HEK293 (cell line): ENCODE results near the gene ANKRD31.

Experiments used
- CTCF ChIA-PET: fragments of 350-600 bp; formaldehyde crosslinking; extraction: SDS; loops from one replicate; lab custom pipeline; 2021; ENCODE audit warnings: antibody characterized with exemption; lab: Yijun Ruan, JAX
- POLR2A ChIA-PET: fragments of 300-600 bp; formaldehyde crosslinking; extraction: SDS; loops from one replicate; lab custom pipeline; 2020; ENCODE audit warnings: antibody characterized with exemption, inconsistent platforms; lab: Yijun Ruan, JAX
- H3K27ac ChIP-seq: fragments of 200-500 bp; sonication (Bioruptor generic); 2 replicates; pipeline ENCODE4 v1.5.1; 2014; ENCODE audit warnings: low read depth, low read length, control low read depth, inconsistent platforms; ENCODE audit errors: extremely low read depth
- H3K36me3 ChIP-seq, 2 experiments: fragments of 200-500 bp in 1 of 2; sonication (Bioruptor generic) in 1 of 2; 1 replicate in 1 of 2; 2 replicates in 1 of 2; pipeline ENCODE4 v1.5.1; 2014 to 2017; ENCODE audit warnings: inconsistent platforms in 2 of 2, low read length in 2 of 2; ENCODE audit not compliant: control insufficient read depth in 2 of 2, insufficient read depth in 1 of 2
- H3K4me1 ChIP-seq: fragments of 200-500 bp; sonication (Bioruptor generic); 2 replicates; pipeline ENCODE4 v1.5.1; 2014; ENCODE audit warnings: mild to moderate bottlenecking, low read length, inconsistent platforms; ENCODE audit not compliant: control insufficient read depth, insufficient read depth
- H3K4me3 ChIP-seq: 2 replicates; pipeline ENCODE4 v1.5.1; 2011; ENCODE audit warnings: low read depth, mild to moderate bottlenecking, control low read depth, low read length, moderate library complexity
- H3K9me3 ChIP-seq: fragments of 200-500 bp; sonication (Bioruptor generic); 2 replicates; pipeline ENCODE4 v1.5.1; 2014; ENCODE audit warnings: low read depth, low read length, inconsistent platforms; ENCODE audit not compliant: control insufficient read depth, insufficient read depth
- ATF2 ChIP-seq: fragments of 450-650 bp; formaldehyde crosslinking; IDR thresholded peaks from 2 replicates; pipeline ENCODE4 v1.5.1; 2016; ENCODE audit warnings: missing biosample characterization, missing genetic modification characterization, low read depth
- HOXA7 ChIP-seq: sonication (generic); formaldehyde crosslinking; IDR thresholded peaks from 2 replicates; pipeline ENCODE4 v1.8.1; 2022; ENCODE audit warnings: missing genetic modification reagents, borderline replicate concordance
- KLF1 ChIP-seq: fragments of 450-650 bp; formaldehyde crosslinking; IDR thresholded peaks from 2 replicates; pipeline ENCODE4 v1.5.1; 2016; ENCODE audit warnings: missing biosample characterization, missing genetic modification characterization
- KLF17 ChIP-seq: fragments of 450-650 bp; formaldehyde crosslinking; IDR thresholded peaks from 2 replicates; pipeline ENCODE4 v1.5.1; 2016; ENCODE audit warnings: missing biosample characterization, missing genetic modification characterization
- KLF7 ChIP-seq: fragments of 450-650 bp; formaldehyde crosslinking; IDR thresholded peaks from 2 replicates; pipeline ENCODE4 v1.5.1; 2016; ENCODE audit warnings: missing biosample characterization, missing genetic modification characterization, borderline replicate concordance
- MEIS1 ChIP-seq: sonication (generic); formaldehyde crosslinking; IDR thresholded peaks from 2 replicates; pipeline ENCODE4 v1.8.1; 2022; ENCODE audit warnings: missing genetic modification reagents, mild to moderate bottlenecking, borderline replicate concordance
- PATZ1 ChIP-seq: fragments of 450-650 bp; formaldehyde crosslinking; IDR thresholded peaks from 2 replicates; pipeline ENCODE4 v1.5.1; 2016; ENCODE audit warnings: missing biosample characterization, missing genetic modification characterization
- SETDB1 ChIP-seq: IDR thresholded peaks from one replicate; pipeline ENCODE4 v1.6.1; 2017; ENCODE audit warnings: mild to moderate bottlenecking, low read length, moderate library complexity, mixed read lengths; ENCODE audit not compliant: insufficient read length
- SP2 ChIP-seq: fragments of 450-650 bp; formaldehyde crosslinking; IDR thresholded peaks from 2 replicates; pipeline ENCODE4 v1.5.1; 2016; ENCODE audit warnings: missing biosample characterization, missing genetic modification characterization
- ZBTB20 ChIP-seq: fragments of 450-650 bp; formaldehyde crosslinking; IDR thresholded peaks from 2 replicates; pipeline ENCODE4 v1.5.1; 2016; ENCODE audit warnings: missing biosample characterization, missing genetic modification characterization
- ZNF133 ChIP-seq: fragments of 450-650 bp; formaldehyde crosslinking; IDR thresholded peaks from 2 replicates; pipeline ENCODE4 v1.5.1; 2016; ENCODE audit warnings: missing biosample characterization, missing genetic modification characterization
- ZNF155 ChIP-seq: fragments of 450-650 bp; formaldehyde crosslinking; IDR thresholded peaks from 2 replicates; pipeline ENCODE4 v1.5.1; 2016; ENCODE audit warnings: missing biosample characterization, missing genetic modification characterization
- ZNF175 ChIP-seq: fragments of 450-650 bp; formaldehyde crosslinking; IDR thresholded peaks from 2 replicates; pipeline ENCODE4 v1.5.1; 2016; ENCODE audit warnings: missing biosample characterization, missing genetic modification characterization
- ZNF280C ChIP-seq: fragments of 450-650 bp; formaldehyde crosslinking; IDR thresholded peaks from 2 replicates; pipeline ENCODE4 v1.5.1; 2016; ENCODE audit warnings: missing biosample characterization, missing genetic modification characterization
- ZNF48 ChIP-seq: fragments of 450-650 bp; formaldehyde crosslinking; IDR thresholded peaks from 2 replicates; pipeline ENCODE4 v1.5.1; 2016; ENCODE audit warnings: missing biosample characterization, missing genetic modification characterization
- ZNF514 ChIP-seq: fragments of 450-650 bp; formaldehyde crosslinking; IDR thresholded peaks from 2 replicates; pipeline ENCODE4 v1.5.1; 2016; ENCODE audit warnings: missing biosample characterization, missing genetic modification characterization
- ZNF549 ChIP-seq: fragments of 450-650 bp; IDR thresholded peaks from 2 replicates; pipeline ENCODE4 v1.5.1; 2018; ENCODE audit warnings: missing biosample characterization, missing genetic modification characterization, mild to moderate bottlenecking, inconsistent platforms, moderate library complexity
- ZNF624 ChIP-seq: fragments of 450-650 bp; formaldehyde crosslinking; IDR thresholded peaks from 2 replicates; pipeline ENCODE4 v1.5.1; 2017; ENCODE audit warnings: missing biosample characterization, missing genetic modification characterization
- ZNF664 ChIP-seq: fragments of 450-650 bp; formaldehyde crosslinking; IDR thresholded peaks from 2 replicates; pipeline ENCODE4 v1.5.1; 2016; ENCODE audit warnings: missing biosample characterization, missing genetic modification characterization
- ZNF707 ChIP-seq: fragments of 450-650 bp; formaldehyde crosslinking; IDR thresholded peaks from 2 replicates; pipeline ENCODE4 v1.5.1; 2016; ENCODE audit warnings: missing biosample characterization, missing genetic modification characterization
- ZNF785 ChIP-seq: fragments of 450-650 bp; formaldehyde crosslinking; IDR thresholded peaks from 2 replicates; pipeline ENCODE4 v1.5.1; 2016; ENCODE audit warnings: missing biosample characterization, missing genetic modification characterization
- ZNF791 ChIP-seq: fragments of 450-650 bp; formaldehyde crosslinking; IDR thresholded peaks from 2 replicates; pipeline ENCODE4 v1.5.1; 2016; ENCODE audit warnings: missing biosample characterization, missing genetic modification characterization
- ZNF837 ChIP-seq: fragments of 450-650 bp; formaldehyde crosslinking; IDR thresholded peaks from 2 replicates; pipeline ENCODE4 v1.5.1; 2016; ENCODE audit warnings: missing biosample characterization, missing genetic modification characterization
- ZSCAN5A ChIP-seq: fragments of 450-650 bp; formaldehyde crosslinking; IDR thresholded peaks from 2 replicates; pipeline ENCODE4 v1.5.1; 2016; ENCODE audit warnings: missing biosample characterization, missing genetic modification characterization

The ANKRD31 gene

GRCh38 chr5:75078027-75078426, 158.7 kb downstream of the ANKRD31 start (continued):
- no peak for TF ChIP-seq ZSCAN5A (tag by site-specific recombination)
- TF ChIP-seq ATF2 = no peak
- no peak for TF ChIP-seq SP2 (tag by site-specific recombination)
- TF ChIP-seq MEIS1 = no peak
- no peak for TF ChIP-seq ZNF514 (tag by site-specific recombination)
- TF ChIP-seq ZNF549 = no peak

- H3K36me3 ChIP-seq = no peaks in the 10 kb centered on the region
- no peak overlapping the region for H3K4me3 ChIP-seq
- ChIA-PET POLR2A (no interaction called here), CTCF (interaction anchor here (0.6 to 2.0 kb wide), 3 partner anchors 22 to 620 kb away, joined by 3 to 16 read pairs (median 3); no protein-coding TSS in a partner anchor)
- H3K27ac ChIP-seq = no peak overlapping the region
- H3K4me1 ChIP-seq = no peaks in the 10 kb centered on the region
- H3K9me3 ChIP-seq = no peaks in the 10 kb centered on the region
- TF ChIP-seq ZNF48 (no peak), KLF17 (tag by site-specific recombination) (no peak), KLF1 (no peak), ZNF791 (tag by site-specific recombination) (no peak)
- TF ChIP-seq, all 188 proteins: peak for 0
Observed at GRCh38 chr5:75072061-75072460, 164.6 kb downstream of the ANKRD31 start.

- TF ChIP-seq ZNF785 = no peak
- no peak for TF ChIP-seq PATZ1
- TF ChIP-seq, all 188 proteins: peak for 0
- Histone ChIP-seq H3K36me3 (no peaks in the 10 kb centered on the region), H3K4me3 (no peak overlapping the region), H3K27ac (no peak overlapping the region), H3K9me3 (no peaks in the 10 kb centered on the region), H3K4me1 (no peaks in the 10 kb centered on the region)
- POLR2A ChIA-PET = no interaction called here
- CTCF ChIA-PET = no interaction called here
Observed at GRCh38 chr5:75071100-75071499, 165.6 kb downstream of the ANKRD31 start.

GRCh38 chr5:75067434-75067833, 169.2 kb downstream of the ANKRD31 start:
- ChIA-PET POLR2A (no interaction called here), CTCF (no interaction called here)
- H3K9me3 ChIP-seq = no peaks in the 10 kb centered on the region
- H3K4me1 ChIP-seq = no peaks in the 10 kb centered on the region
- no peak overlapping the region for H3K4me3 ChIP-seq
- H3K36me3 ChIP-seq = no peaks in the 10 kb centered on the region
- H3K27ac ChIP-seq = no peak overlapping the region
- no peak for TF ChIP-seq ZNF837 (tag by site-specific recombination)
- no peak for TF ChIP-seq ZBTB20 (tag by site-specific recombination)
- TF ChIP-seq ZNF707 = no peak
- TF ChIP-seq ZNF280C (tag by site-specific recombination) = no peak
- no peak for TF ChIP-seq ZNF664 (tag by site-specific recombination)
- no peak for TF ChIP-seq ZNF133 (tag by site-specific recombination)
- no peak for TF ChIP-seq ZNF155 (tag by site-specific recombination)
- no peak for TF ChIP-seq ZNF624 (tag by site-specific recombination)
- TF ChIP-seq ZNF175 (tag by site-specific recombination) = no peak
- no peak for TF ChIP-seq SETDB1
- TF ChIP-seq KLF7 (tag by site-specific recombination) = no peak
- TF ChIP-seq HOXA7 (CRISPR knock-in tag) = no peak
